Endometrial microvascular endothelial cells (primary cell): ENCODE measurements around the gene DDX59. TPM values are rescaled to one million over a fixed set of nuclear protein-coding genes. Genes with fewer than 3 reads are reported as not detected.

ENCODE experiments used
- in situ Hi-C: cut with HindIII; loops from 2 replicates; pipeline ENCODE4 v1.10.0; 2017; ENCODE audit warnings: low sequenced_read_pairs, low pct_unique_long_range_greater_than_20kb; ENCODE audit errors: inconsistent ontology term
- total RNA-seq: library from RNA; depleted of rRNA; stranded (reverse); fragments of >200 nt; gene quantifications from one replicate; pipeline ENCODE4 v1.2.3, GENCODE V29; 2015; ENCODE audit errors: inconsistent ontology term

DDX59 gene
- total RNA-seq, 1 donor from 2014 or later, result 16.8 TPM

- in situ Hi-C loops, result no loop called here
These were observed 4.5 kb upstream of the DDX59 start for GRCh38 chr1:200673952-200674823.

- in situ Hi-C loops, result no loop called here
These were observed 1.6 kb upstream of the DDX59 start for GRCh38 chr1:200671235-200671786.

- in situ Hi-C loops, result no loop called here
These were observed 773 bp upstream of the DDX59 start for GRCh38 chr1:200670242-200671118.

GRCh38 chr1:200668514-200669313, 993 bp downstream of the DDX59 start:
- in situ Hi-C loops, result no loop called here

GRCh38 chr1:200666309-200666708, 3.4 kb downstream of the DDX59 start:
- in situ Hi-C loops, result no loop called here

GRCh38 chr1:200665861-200666260, 3.8 kb downstream of the DDX59 start:
- in situ Hi-C loops, result no loop called here

GRCh38 chr1:200660719-200661118, 9.0 kb downstream of the DDX59 start:
- in situ Hi-C loops, result no loop called here

GRCh38 chr1:200659269-200659668, 10.4 kb downstream of the DDX59 start:
- in situ Hi-C loops, result no loop called here

- in situ Hi-C loops, result no loop called here
These were observed 11.5 kb downstream of the DDX59 start for GRCh38 chr1:200658037-200658818.

- in situ Hi-C loops, result no loop called here
These were observed 15.0 kb downstream of the DDX59 start for GRCh38 chr1:200654660-200655059.

- in situ Hi-C loops, result no loop called here
These were observed 16.7 kb downstream of the DDX59 start for GRCh38 chr1:200653022-200653462.

GRCh38 chr1:200652378-200652777, 17.3 kb downstream of the DDX59 start:
- in situ Hi-C loops, result no loop called here

GRCh38 chr1:200646515-200646914, 23.2 kb downstream of the DDX59 start:
- in situ Hi-C loops, result no loop called here

GRCh38 chr1:200644021-200644420, 25.7 kb downstream of the DDX59 start:
- in situ Hi-C loops, result no loop called here

GRCh38 chr1:200642481-200642880, 27.2 kb downstream of the DDX59 start:
- in situ Hi-C loops, result no loop called here

- in situ Hi-C loops, result no loop called here
These were observed 28.7 kb downstream of the DDX59 start for GRCh38 chr1:200640963-200641401.

GRCh38 chr1:200640373-200640962, 29.2 kb downstream of the DDX59 start:
- in situ Hi-C loops, result no loop called here

GRCh38 chr1:200638073-200638472, 31.6 kb downstream of the DDX59 start:
- in situ Hi-C loops, result no loop called here
